NOMO-1 treated with DMSO at 0.1 percent for 48 hours (cell line): ENCODE measurements around the gene OPA3.

ENCODE experiments used
- DNase-seq: peaks from one replicate; lab custom pipeline; 2025; ENCODE audit not compliant: unreplicated experiment; lab: John Stamatoyannopoulos, UW

OPA3 gene

GRCh38 chr19:45484273-45484945 lies 100.2 kb downstream of the OPA3 start:
- no peak for DNase-seq

- no peak for DNase-seq
These were observed 101.6 kb downstream of the OPA3 start for GRCh38 chr19:45483033-45483432.

GRCh38 chr19:45478454-45479238 lies 106.0 kb downstream of the OPA3 start:
- DNase-seq, result peak; percentile 89

GRCh38 chr19:45477713-45478453 lies 106.7 kb downstream of the OPA3 start:
- no peak for DNase-seq
